OCI-LY3 (cell line): Measurements from ENCODE around the gene GABRG3.

Experiments used
- CTCF ChIP-seq: fragments of 200-600, 300-600 bp; sonication (generic); IDR thresholded peaks from 2 replicates; pipeline ENCODE4 v1.5.1; 2014; ENCODE audit warnings: antibody characterized with exemption, low read length, low read depth
- EZH2phosphoT487 ChIP-seq: fragments of 200-600 bp; shearing (Covaris generic); IDR thresholded peaks from 2 replicates; pipeline ENCODE4 v1.6.1; 2018; ENCODE audit warnings: antibody characterized with exemption, mixed run types, low read depth

GRCh38 chr15:27441120-27441519 lies 470.1 kb downstream of the GABRG3 start:
- TF ChIP-seq CTCF (no peak), EZH2phosphoT487 (no peak)
